Endothelial cell of umbilical vein (primary cell): ENCODE measurements around the gene GSTCD. TPM values are rescaled to one million over a fixed set of nuclear protein-coding genes. Genes with fewer than 3 reads are reported as not detected.

ENCODE experiments used
- BruUV-seq: library from RNA; stranded (reverse); fragments of 400-500 nt; replicated peaks from 2 replicates; lab custom pipeline; 2021; lab: Mats Ljungman, UMichigan
- CTCF ChIA-PET: fragments of 300-600, 350-600 bp; sonication (Branson Sonifier 250); formaldehyde crosslinking; loops from one replicate; lab custom pipeline; 2021; ENCODE audit warnings: antibody characterized with exemption, inconsistent platforms; lab: Charles Lee
- POLR2A ChIA-PET: fragments of 300-600, 350-600 bp; sonication (Branson Sonifier 250); formaldehyde crosslinking; loops from one replicate; lab custom pipeline; 2021; ENCODE audit warnings: antibody characterized with exemption, inconsistent platforms; lab: Charles Lee
- DNase-seq: peaks from one replicate; pipeline ENCODE4 v3.0.0-alpha.2; 2011; ENCODE audit warnings: low read depth, low spot score
- FAIRE-seq: peaks from 2 replicates; lab custom pipeline; 2011; peaks lifted over from hg19 to GRCh38; lab: Jason Lieb, UNC
- H2AFZ ChIP-seq: 2 replicates; pipeline ENCODE4 v1.6.0; 2012; ENCODE audit warnings: low read depth, low read length, control low read depth, inconsistent platforms
- H3K27ac ChIP-seq: 2 replicates; pipeline ENCODE4 v1.5.1; 2011; ENCODE audit warnings: low read depth, mild to moderate bottlenecking, control low read depth, low read length, moderate library complexity; ENCODE audit not compliant: insufficient read depth
- H3K27me3 ChIP-seq, 2 experiments: 2 replicates each; pipeline versions ENCODE4 v1.6.0 to v1.6.1; 2011; ENCODE audit warnings: low read length in 2 of 2, mixed read lengths in 1 of 2; ENCODE audit not compliant: control insufficient read depth in 2 of 2, insufficient read depth in 2 of 2
- H3K36me3 ChIP-seq, 2 experiments: 2 replicates in 1 of 2; 3 replicates in 1 of 2; pipeline ENCODE4 v1.5.1; 2011; ENCODE audit warnings: low read length in 2 of 2, mild to moderate bottlenecking in 1 of 2, moderate library complexity in 1 of 2; ENCODE audit not compliant: control insufficient read depth in 2 of 2, insufficient read depth in 2 of 2; ENCODE audit errors: extremely low read depth in 1 of 2
- H3K4me1 ChIP-seq: 3 replicates; pipeline ENCODE4 v1.5.1; 2011; ENCODE audit warnings: mild to moderate bottlenecking, low read length; ENCODE audit not compliant: control insufficient read depth, insufficient read depth; ENCODE audit errors: extremely low read depth
- H3K4me2 ChIP-seq: 2 replicates; pipeline ENCODE4 v1.6.1; 2011; ENCODE audit warnings: low read length, control low read depth, mixed read lengths; ENCODE audit not compliant: insufficient read depth
- H3K4me3 ChIP-seq, 3 experiments: fragments of 200-600 bp in 1 of 3; sonication (generic), shearing (Covaris generic) in 1 of 3; replicated peaks in 1 of 3; 2 replicates each; pipeline ENCODE4 v1.5.1; 2011 to 2016; ENCODE audit warnings: control low read depth in 3 of 3, low read length in 3 of 3, mild to moderate bottlenecking in 2 of 3, inconsistent platforms in 1 of 3, low read depth in 1 of 3, moderate library complexity in 1 of 3; ENCODE audit not compliant: insufficient read depth in 1 of 3
- H3K79me2 ChIP-seq: 2 replicates; pipeline ENCODE4 v1.6.0; 2012; ENCODE audit warnings: low read length, inconsistent platforms; ENCODE audit not compliant: control insufficient read depth, insufficient read depth
- H3K9ac ChIP-seq: replicated peaks from 2 replicates; pipeline ENCODE3; 2011; ENCODE audit warnings: low read length, control low read depth; ENCODE audit not compliant: insufficient read depth; ENCODE audit errors: extremely low read depth
- H3K9me1 ChIP-seq: replicated peaks from 3 replicates; pipeline ENCODE4 v1.6.0; 2011; ENCODE audit warnings: mild to moderate bottlenecking, low read length; ENCODE audit not compliant: control insufficient read depth, insufficient read depth; ENCODE audit errors: extremely low read depth
- H3K9me3 ChIP-seq: replicated peaks from 2 replicates; pipeline ENCODE4 v1.5.1; 2012; ENCODE audit warnings: low read length, inconsistent platforms; ENCODE audit not compliant: control insufficient read depth, insufficient read depth
- H4K20me1 ChIP-seq: replicated peaks from 2 replicates; pipeline ENCODE3; 2011; ENCODE audit warnings: mild to moderate bottlenecking, low read length; ENCODE audit not compliant: control insufficient read depth, insufficient read depth; ENCODE audit errors: extremely low read depth
- EZH2 ChIP-seq: IDR thresholded peaks from 2 replicates; pipeline ENCODE4 v1.6.1; 2012; ENCODE audit warnings: borderline replicate concordance, low read depth, mild to moderate bottlenecking, moderate library complexity, low read length, inconsistent platforms; ENCODE audit not compliant: severe bottlenecking
- FOS ChIP-seq: IDR thresholded peaks from 2 replicates; pipeline ENCODE4 v1.6.1; 2011; ENCODE audit warnings: mild to moderate bottlenecking, low read length, moderate library complexity, borderline replicate concordance; ENCODE audit not compliant: insufficient read depth
- GATA2 ChIP-seq: IDR thresholded peaks from 2 replicates; pipeline ENCODE4 v1.7.0; 2011; ENCODE audit warnings: low read depth, mild to moderate bottlenecking, moderate library complexity, mixed read lengths, low read length; ENCODE audit not compliant: insufficient read length, insufficient read depth
- JUN ChIP-seq: IDR thresholded peaks from 2 replicates; pipeline ENCODE4 v1.6.1; 2011; ENCODE audit warnings: borderline replicate concordance, low read depth; ENCODE audit not compliant: insufficient read length, insufficient read depth
- MYC ChIP-seq: IDR thresholded peaks from one replicate; pipeline ENCODE4 v1.6.1; 2011; ENCODE audit warnings: mild to moderate bottlenecking, low read depth, low read length
- POLR2A ChIP-seq: IDR thresholded peaks from 2 replicates; pipeline ENCODE4 v1.6.1; 2012; ENCODE audit warnings: low read depth, mild to moderate bottlenecking, control low read depth, low read length
- POLR2AphosphoS5 ChIP-seq: IDR thresholded peaks from 2 replicates; pipeline ENCODE4 v1.6.1; 2012; ENCODE audit warnings: low read depth, mild to moderate bottlenecking, control low read depth, low read length, moderate library complexity; ENCODE audit not compliant: insufficient read depth
- dilution Hi-C: fragments of 300-500 bp; cut with MboI; formaldehyde crosslinking; loops from one replicate; pipeline ENCODE4 v1.15.0; 2019; ENCODE audit warnings: low sequenced_read_pairs; ENCODE audit not compliant: extremely low pct_ligation_motif_present
- intact Hi-C: fragments of 100-400 bp; cut with micrococcal nuclease; formaldehyde crosslinking; loops from one replicate; pipeline ENCODE4 v1.10.0; 2022
- polyA plus RNA-seq, 4 experiments: library from polyadenylated mRNA; depleted of rRNA in 3 of 4; stranded (reverse) in 3 of 4; unstranded in 1 of 4; fragments of >200 nt; gene quantifications; 2 replicates each; pipeline versions ENCODE4 v1.2.1 to v1.2.3, GENCODE V29; 2011 to 2012; ENCODE audit warnings: missing spikeins in 1 of 4
- total RNA-seq: library from RNA; stranded (reverse); gene quantifications from 2 replicates; pipeline ENCODE4 v1.2.3, GENCODE V29; 2021
- TF ChIP-seq, protein P1 (sequence below), 2 donors: IDR thresholded peaks; 1 replicate in 1 of 2; 2 replicates in 1 of 2; pipeline ENCODE4 v1.5.1; 2011; ENCODE audit warnings: low read length in 2 of 2, mild to moderate bottlenecking in 2 of 2, moderate library complexity in 2 of 2, control low read depth in 1 of 2, inconsistent platforms in 1 of 2, low read depth in 1 of 2; ENCODE audit not compliant: insufficient read depth in 1 of 2; ENCODE audit errors: extremely low read depth in 1 of 2
- TF ChIP-seq, protein P2 (sequence below): IDR thresholded peaks from 2 replicates; pipeline ENCODE4 v1.6.1; 2011; ENCODE audit not compliant: insufficient read depth, insufficient read length

The GSTCD gene
- total and polyA plus RNA-seq, 2 donors (not counting 3 experiments of a cell fraction or from before 2014, with no cell fraction given), result 3.3 to 11.3 TPM

DNA sequence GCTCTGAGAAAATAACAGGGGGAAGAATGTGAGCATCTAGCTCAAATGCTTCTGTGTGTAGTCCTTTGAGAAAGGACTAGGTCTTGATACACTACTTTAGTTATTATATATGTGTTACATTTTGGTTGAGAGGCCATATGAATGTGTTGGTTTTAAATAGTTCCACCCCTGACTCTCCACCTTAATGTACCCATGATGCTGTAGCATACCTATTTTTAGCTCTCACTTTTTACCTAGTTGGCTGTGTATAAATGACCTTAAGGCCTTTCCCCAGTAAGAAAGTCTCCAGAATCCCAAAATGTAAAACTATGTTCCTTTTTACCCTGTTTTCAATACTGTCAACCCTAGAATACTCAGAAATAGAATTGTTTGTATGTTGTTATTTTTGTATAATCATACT lies 166.6 kb downstream of the GSTCD start:
- ChIA-PET CTCF (interaction anchor here (1.1 kb wide), 1 partner anchor 160 kb away, joined by 3 read pairs; no protein-coding TSS in a partner anchor), POLR2A (no interaction called here)
- Histone ChIP-seq H4K20me1 (no peaks in the 10 kb centered on the region), H3K9ac (no peak overlapping the region), H3K4me2 (no peak overlapping the region), H3K9me3 (no peaks in the 10 kb centered on the region), H3K4me1 (no peaks in the 10 kb centered on the region), H3K4me3 (no peak overlapping the region), H2AFZ (no peak overlapping the region), H3K9me1 (no peaks in the 10 kb centered on the region), H3K79me2 (no peaks in the 10 kb centered on the region), H3K27ac (no peak overlapping the region), H3K27me3 (no peaks in the 10 kb centered on the region), H3K36me3 (no peaks in the 10 kb centered on the region)
- no TSS peak for BruUV-seq
- TF ChIP-seq POLR2A (no peak), MYC (no peak), JUN (no peak), GATA2 (no peak)
- dilution Hi-C loops, result no loop called here
- DNase-seq (no peak), FAIRE-seq (no peak)
- intact Hi-C loops, result no loop called here

DNA sequence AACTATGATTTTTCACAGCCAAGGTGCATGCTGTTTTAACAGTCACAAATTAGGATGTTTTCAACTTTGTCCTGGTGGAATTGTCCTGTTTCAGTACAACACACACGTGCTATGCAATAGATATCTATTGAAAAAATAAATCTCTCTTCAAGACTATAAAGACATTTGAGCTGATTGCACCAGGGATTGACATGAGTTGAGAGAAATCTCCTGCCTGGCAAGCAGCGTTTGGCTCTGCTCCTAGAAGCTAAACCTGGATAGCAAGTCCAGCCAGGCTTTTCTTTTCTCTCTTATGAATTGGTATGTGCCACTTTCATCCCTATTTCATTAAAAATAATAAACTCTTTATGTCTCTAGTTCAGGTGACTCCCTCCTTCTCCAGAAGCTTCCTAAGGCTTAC lies 170.1 kb downstream of the GSTCD start:
- Histone ChIP-seq H3K79me2 (no peaks in the 10 kb centered on the region), H3K27ac (no peak overlapping the region), H3K27me3 (no peaks in the 10 kb centered on the region), H3K36me3 (no peaks in the 10 kb centered on the region), H3K4me2 (no peak overlapping the region), H3K9me1 (no peaks in the 10 kb centered on the region), H2AFZ (no peak overlapping the region), H3K9me3 (no peaks in the 10 kb centered on the region), H3K4me3 (no peak overlapping the region), H3K9ac (no peak overlapping the region), H3K4me1 (no peaks in the 10 kb centered on the region), H4K20me1 (no peaks in the 10 kb centered on the region)
- ChIA-PET CTCF (no interaction called here), POLR2A (no interaction called here)
- DNase-seq, result no peak
- BruUV-seq, result no TSS peak
- no peak for FAIRE-seq
- TF ChIP-seq, protein P1, sequence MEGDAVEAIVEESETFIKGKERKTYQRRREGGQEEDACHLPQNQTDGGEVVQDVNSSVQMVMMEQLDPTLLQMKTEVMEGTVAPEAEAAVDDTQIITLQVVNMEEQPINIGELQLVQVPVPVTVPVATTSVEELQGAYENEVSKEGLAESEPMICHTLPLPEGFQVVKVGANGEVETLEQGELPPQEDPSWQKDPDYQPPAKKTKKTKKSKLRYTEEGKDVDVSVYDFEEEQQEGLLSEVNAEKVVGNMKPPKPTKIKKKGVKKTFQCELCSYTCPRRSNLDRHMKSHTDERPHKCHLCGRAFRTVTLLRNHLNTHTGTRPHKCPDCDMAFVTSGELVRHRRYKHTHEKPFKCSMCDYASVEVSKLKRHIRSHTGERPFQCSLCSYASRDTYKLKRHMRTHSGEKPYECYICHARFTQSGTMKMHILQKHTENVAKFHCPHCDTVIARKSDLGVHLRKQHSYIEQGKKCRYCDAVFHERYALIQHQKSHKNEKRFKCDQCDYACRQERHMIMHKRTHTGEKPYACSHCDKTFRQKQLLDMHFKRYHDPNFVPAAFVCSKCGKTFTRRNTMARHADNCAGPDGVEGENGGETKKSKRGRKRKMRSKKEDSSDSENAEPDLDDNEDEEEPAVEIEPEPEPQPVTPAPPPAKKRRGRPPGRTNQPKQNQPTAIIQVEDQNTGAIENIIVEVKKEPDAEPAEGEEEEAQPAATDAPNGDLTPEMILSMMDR (IDR thresholded peaks at IDR 0.05; ENCODE audit: extremely low read depth in 1 of 2, insufficient read depth in 1 of 2, low read depth in 1 of 2, low read length in 2 of 2), result no peak
- TF ChIP-seq, protein P2, sequence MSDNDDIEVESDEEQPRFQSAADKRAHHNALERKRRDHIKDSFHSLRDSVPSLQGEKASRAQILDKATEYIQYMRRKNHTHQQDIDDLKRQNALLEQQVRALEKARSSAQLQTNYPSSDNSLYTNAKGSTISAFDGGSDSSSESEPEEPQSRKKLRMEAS, result no peak
- TF ChIP-seq FOS, result no peak
- TF ChIP-seq GATA2, result no peak
- no peak for TF ChIP-seq EZH2
- no peak for TF ChIP-seq MYC
- TF ChIP-seq JUN, result no peak
- TF ChIP-seq POLR2A, result no peak
- TF ChIP-seq POLR2AphosphoS5, result no peak
- intact Hi-C loops, result no loop called here
- dilution Hi-C loops, result no loop called here
